Measurements from ENCODE around the gene HAT1. TPM values are rescaled to one million over a fixed set of nuclear protein-coding genes. Genes with fewer than 3 reads are reported as not detected.

Gene HAT1
- polyA plus RNA-seq, 1 donor: 31.9 TPM

DNA sequence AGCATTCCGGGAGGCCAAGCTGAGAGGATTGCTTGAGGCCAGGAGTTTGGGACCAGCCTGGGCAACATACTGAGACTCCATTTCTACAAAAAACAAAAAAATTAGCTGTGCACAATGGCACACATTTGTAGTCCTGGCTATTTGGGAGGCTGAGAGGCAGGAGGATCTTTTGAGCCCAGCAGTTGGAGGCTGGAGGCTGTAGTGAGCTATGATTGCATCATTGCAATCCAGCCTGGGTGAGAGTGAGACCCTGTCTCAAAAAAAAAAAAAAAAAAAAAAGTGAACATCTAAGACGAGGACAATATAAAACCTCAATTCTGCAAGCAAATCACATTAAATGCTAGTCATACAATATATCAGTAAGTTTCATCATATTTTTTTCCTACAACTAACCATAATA lies 2.8 kb upstream of the HAT1 start:
- no peak for DNase-seq

DNA sequence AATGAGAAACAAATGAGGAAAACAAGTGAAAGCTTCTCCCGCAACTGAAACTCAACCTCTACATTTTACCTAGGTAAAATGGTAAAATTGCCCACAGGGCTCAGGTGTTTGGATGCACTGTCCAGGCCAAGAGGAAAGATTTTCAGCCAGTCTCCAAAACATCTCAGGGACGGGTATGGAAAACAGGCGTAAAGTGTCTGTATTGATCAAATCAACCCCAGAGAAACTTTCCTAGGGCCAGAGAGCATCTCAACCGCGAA lies 361 bp upstream of the HAT1 start:
- no peak for DNase-seq

- DNase-seq: peak; percentile 29
These were observed 945 bp downstream of the HAT1 start for GRCh38 chr2:171923206-171923605.

DNA sequence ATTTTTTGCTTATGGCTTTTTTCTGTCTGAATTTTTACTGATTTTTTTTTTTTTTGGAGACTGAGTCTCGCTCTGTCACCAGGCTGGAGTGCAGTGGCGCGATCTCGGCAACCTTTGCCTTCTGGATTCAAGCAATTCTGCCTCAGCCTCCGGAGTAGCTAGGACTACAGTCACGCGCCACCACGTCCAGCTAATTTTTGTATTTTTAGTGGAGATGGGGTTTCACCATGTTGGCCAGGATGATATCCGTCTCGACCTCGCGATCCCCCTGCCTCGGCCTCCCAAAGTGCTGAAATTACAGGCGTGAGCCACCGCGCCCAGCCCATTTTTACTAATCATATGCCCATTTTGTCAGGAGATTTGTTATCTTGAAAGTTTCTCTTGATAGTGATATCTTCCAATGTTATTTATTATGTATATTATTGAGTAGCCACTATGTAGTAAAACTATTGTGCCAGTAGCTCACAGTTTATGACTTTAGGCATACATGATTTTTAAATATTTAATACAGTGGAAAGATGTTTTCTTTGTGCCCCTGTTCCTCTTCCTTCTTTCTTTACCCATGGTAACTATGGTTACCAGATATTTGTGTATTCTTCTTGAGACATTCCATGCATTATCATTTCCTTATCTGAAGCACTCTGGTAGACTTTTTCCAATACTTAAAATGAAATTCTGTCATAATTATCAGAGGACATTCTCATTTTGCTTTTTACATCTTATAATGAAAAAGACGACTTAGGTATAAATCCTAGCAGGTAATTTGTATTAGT lies 2.1 kb downstream of the HAT1 start:
- DNase-seq: no peak

- DNase-seq: no peak
These were observed 8.1 kb downstream of the HAT1 start for GRCh38 chr2:171930385-171930784.

GRCh38 chr2:171939058-171939742 lies 16.9 kb downstream of the HAT1 start:
- DNase-seq: no peak

- DNase-seq: no peak
These were observed 17.4 kb downstream of the HAT1 start for GRCh38 chr2:171939743-171940071.

DNA sequence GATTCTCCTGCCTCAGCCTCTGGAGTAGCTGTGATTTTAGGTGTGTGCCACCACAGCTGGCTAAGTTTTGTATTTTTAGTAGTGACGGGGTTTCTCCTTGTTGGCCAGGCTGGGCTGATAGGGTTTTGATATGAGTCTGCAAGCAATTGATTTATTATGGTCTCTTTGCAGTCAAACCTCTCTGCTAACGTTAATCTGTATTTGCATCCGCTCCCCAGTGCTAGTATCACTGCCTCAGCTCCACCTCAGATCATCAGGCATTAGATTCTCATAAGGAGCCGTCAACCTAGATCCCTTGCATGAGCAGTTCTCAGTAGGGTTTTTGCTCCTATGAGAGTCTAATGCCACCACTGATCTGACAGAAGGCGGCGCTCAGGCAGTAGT lies 19.0 kb downstream of the HAT1 start:
- DNase-seq: no peak

GRCh38 chr2:171943869-171944268 lies 21.6 kb downstream of the HAT1 start:
- DNase-seq: no peak

- no peak for DNase-seq
These were observed 30.0 kb downstream of the HAT1 start for GRCh38 chr2:171952276-171952675.

DNA sequence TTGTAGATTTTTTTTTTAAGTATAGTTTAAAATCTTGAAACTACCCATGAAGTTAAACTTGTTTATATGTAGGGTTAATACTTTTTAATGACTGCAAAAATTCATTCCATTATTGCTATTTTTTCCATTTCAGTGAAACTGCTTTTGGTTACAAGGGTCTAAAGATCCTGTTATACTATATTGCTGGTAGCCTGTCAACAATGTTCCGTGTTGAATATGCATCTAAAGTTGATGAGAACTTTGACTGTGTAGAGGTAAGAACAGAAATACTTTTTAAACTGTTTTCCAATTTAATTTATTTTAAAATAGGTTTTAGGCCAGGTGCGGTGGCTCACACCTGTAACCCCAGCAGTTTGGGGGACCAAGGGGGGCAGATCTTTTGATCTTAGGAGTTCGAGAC lies 30.5 kb downstream of the HAT1 start:
- no peak for DNase-seq

DNA sequence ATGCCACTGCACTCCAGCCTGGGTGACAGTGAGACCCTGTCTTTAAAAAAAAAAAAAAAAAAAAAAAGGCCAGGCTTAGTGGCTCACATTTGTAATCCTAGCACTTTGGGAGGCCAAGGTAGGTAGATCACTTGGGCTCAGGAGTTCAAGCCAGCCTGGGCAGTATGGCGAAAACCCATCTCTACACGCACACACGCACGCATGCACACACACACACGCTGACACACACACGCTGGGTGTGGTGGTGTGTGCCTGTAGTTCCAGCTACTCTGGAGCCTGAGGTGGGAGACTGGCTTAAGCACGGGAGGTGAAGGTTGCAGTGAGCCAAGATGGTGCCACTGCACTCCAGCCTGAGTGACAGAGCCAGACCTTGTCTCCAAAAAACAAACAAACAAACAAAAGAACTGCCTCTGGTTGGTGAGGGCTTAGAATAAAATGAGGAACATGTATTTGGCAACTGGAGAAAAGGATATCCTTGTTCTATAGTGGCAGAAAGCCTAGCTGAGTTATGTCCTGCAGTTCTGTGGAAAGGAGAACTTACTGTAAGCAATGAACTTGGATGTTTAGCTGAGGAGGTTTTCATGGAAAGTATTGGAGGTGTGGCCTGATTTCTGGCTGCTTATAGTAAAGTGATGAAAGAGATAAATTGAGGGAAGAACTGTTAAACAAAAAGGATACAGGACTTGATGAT lies 34.0 kb downstream of the HAT1 start:
- no peak for DNase-seq

- DNase-seq: no peak
These were observed 34.8 kb downstream of the HAT1 start for GRCh38 chr2:171957061-171957460.

- DNase-seq: no peak
These were observed 36.2 kb downstream of the HAT1 start for GRCh38 chr2:171958475-171958874.

DNA sequence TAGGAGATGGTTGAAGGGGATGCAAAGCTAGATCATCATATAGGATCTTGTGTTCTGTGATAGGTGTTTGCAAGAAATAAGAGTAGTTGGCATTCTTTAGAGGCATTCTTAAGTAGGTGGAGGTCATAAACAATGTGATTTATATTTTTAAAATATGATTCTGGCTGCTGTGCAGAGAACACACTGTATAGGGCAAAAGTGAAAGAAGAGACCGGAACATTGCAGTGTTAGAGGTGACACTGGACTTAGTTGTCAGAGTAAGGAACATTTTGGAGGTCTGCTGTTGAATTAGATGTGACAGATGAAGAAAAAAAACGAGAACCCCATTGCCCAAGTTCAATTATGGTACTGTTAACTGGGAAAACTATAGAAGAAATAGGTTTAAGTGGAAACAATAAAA lies 37.7 kb downstream of the HAT1 start:
- no peak for DNase-seq

DNA sequence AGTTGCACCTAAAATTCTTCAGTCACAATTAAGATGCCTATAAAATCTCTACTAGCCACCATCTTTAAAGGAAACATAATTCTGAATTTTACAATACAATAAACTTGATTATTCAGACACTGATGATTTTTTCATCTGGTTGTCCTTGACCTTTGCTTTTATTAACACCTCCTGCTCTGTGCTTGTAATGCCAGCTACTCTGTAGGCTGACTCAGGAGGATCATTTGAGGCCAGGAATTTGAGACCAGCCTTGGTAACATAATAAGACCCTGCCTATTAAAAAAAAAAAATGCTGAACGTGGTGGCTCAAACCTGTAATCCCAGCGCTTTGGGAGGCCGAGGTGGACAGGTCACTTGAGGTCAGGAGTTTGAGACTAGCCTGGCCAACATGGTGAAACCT lies 38.3 kb downstream of the HAT1 start:
- DNase-seq: no peak

DNA sequence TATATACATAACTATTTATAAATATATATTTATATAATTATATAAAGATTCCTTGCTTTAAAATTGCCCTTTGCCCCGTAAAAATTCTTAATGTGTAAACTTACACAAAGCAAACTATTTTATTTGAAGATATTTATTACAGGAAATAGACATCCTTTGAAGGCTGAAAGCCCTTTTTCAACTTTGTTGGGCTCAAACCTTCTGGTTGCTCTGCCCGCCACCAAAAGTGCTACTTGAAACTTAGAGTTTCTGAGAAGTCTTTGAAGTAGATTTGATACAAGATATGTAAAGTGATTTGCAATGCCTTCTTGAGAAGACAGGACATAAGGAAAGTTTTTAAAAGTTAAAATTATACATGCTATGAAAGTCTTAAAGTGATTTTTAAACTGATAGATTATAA lies 40.9 kb downstream of the HAT1 start:
- no peak for DNase-seq

GRCh38 chr2:171964308-171964707 lies 42.0 kb downstream of the HAT1 start:
- no peak for DNase-seq

DNA sequence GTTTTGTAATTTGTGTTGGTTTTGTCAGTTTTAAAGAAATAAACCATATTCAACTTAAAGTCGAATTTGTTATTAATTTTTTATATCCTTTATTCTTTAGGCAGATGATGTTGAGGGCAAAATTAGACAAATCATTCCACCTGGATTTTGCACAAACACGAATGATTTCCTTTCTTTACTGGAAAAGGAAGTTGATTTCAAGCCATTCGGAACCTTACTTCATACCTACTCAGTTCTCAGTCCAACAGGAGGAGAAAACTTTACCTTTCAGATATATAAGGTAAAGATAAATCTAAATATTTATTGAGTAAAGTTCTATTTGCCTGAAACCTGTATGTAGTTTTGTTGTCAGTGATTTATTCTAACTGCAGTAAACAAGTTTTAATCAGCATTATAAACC lies 43.0 kb downstream of the HAT1 start:
- no peak for DNase-seq

GRCh38 chr2:171965661-171966060 lies 43.4 kb downstream of the HAT1 start:
- DNase-seq: no peak

DNA sequence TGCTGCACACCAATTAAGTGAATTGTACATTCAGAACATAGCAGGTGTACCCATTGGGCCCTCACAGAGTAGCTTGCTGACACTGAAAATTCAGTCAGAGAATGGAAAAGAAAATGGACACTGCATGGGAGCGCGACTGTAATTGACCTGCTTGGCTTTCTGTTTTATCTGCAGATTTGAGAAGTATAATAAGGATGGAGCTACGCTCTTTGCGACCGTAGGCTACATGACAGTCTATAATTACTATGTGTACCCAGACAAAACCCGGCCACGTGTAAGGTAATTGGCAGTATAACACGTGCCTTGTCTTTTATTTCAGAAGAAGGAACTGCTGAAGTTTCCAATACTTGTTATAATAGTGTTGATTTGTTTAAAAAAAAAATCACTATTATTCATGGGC lies 44.0 kb downstream of the HAT1 start:
- DNase-seq: no peak

DNA sequence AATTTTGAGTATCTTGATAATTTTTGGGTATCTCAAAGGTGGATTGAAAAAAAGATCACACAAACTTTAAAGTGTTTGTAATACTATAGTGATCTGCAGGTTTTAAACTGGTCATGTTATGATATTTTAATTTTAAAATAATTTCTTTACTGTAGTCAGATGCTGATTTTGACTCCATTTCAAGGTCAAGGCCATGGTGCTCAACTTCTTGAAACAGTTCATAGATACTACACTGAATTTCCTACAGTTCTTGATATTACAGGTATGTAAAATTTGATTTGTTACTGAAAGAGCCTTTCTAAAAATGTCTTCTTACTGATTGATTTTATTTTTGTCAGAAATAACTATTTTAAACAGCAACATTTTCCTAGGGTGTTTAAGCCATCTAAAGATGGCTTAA lies 44.4 kb downstream of the HAT1 start:
- no peak for DNase-seq

- DNase-seq: no peak
These were observed 46.2 kb downstream of the HAT1 start for GRCh38 chr2:171968509-171968908.

DNA sequence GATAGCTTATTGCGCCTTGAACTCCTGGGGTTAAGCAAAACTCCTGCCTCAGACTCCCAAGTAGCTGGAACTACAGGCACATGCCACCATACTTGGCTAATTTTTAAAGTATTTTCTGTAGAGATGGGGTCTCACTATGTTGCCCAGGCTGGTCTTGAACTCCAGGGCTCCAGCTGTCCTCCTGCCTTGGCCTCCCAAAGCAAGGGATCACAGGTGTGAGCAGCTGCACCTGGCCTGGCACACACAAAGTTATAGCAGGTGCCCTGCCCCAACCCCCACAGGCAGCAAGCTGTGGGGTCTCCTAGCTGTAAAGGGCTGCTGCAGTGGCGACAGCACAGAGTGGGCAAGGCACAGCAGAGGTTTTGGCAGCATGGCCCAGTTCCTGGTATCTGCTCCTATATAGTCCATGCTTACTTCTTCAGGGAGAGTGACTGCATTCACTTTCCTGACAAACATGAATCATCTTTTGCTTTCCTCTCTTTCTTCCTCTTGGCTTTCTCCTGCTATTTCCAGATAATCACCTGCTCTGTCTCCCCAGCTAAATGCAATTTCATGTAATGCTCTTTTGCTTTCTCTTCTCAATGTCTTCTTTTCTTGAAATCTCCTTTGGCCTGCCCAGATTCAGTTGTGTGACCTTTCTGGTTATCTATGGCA lies 50.2 kb downstream of the HAT1 start:
- DNase-seq: no peak

Measured in hindlimb muscle (tissue), 1 donor.